SU-DHL-6 (cell line): ENCODE data around the gene RCAN2.

Experiments used
- EZH2phosphoT487 ChIP-seq: fragments of 200-600 bp; sonication (generic), shearing (Covaris generic); conservative IDR thresholded peaks from 2 replicates; pipeline ENCODE4 v1.6.1; 2018; ENCODE audit warnings: mild to moderate bottlenecking, antibody characterized with exemption, low read length, moderate library complexity, mixed read lengths
- TF ChIP-seq, protein P1 (sequence below): fragments of 200-600 bp; sonication (generic); IDR thresholded peaks from one replicate; pipeline ENCODE4 v1.5.1; 2017; ENCODE audit warnings: antibody characterized with exemption, mild to moderate bottlenecking, low read length, moderate library complexity; ENCODE audit not compliant: insufficient read depth, poor library complexity, severe bottlenecking

DNA sequence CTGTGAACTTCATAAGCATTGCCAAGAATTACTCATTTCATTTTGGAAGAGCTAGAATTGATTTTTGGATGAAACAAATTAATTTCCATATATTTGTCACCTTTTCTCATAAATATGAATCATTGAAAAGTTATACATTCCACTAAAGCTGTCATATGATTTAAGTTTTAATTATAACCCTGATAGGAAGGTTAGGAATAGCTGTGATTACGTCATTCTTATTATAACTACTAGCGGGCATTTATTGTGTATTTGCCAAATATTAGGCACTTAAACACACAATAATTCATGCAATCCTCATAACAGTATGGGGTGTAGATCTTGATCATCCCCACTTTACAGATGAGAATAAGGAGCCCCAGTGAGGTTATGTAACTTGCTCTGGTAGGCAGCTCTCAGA lies 243.1 kb downstream of the RCAN2 start:
- TF ChIP-seq, protein P1, sequence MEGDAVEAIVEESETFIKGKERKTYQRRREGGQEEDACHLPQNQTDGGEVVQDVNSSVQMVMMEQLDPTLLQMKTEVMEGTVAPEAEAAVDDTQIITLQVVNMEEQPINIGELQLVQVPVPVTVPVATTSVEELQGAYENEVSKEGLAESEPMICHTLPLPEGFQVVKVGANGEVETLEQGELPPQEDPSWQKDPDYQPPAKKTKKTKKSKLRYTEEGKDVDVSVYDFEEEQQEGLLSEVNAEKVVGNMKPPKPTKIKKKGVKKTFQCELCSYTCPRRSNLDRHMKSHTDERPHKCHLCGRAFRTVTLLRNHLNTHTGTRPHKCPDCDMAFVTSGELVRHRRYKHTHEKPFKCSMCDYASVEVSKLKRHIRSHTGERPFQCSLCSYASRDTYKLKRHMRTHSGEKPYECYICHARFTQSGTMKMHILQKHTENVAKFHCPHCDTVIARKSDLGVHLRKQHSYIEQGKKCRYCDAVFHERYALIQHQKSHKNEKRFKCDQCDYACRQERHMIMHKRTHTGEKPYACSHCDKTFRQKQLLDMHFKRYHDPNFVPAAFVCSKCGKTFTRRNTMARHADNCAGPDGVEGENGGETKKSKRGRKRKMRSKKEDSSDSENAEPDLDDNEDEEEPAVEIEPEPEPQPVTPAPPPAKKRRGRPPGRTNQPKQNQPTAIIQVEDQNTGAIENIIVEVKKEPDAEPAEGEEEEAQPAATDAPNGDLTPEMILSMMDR: no peak
- TF ChIP-seq EZH2phosphoT487: no peak
